Measurements from ENCODE around the gene UBLCP1. TPM values are rescaled to one million over a fixed set of nuclear protein-coding genes. Genes with fewer than 3 reads are reported as not detected.

Gene UBLCP1
- total RNA-seq, 4 donors from 2014 or later, result 7.4 to 39.0 (median 21.6) TPM

- H3K9me3 ChIP-seq, result no peaks in the 10 kb centered on the region
- no peak for DNase-seq
- H3K27me3 ChIP-seq, result no peaks in the 10 kb centered on the region
Observed at GRCh38 chr5:159316519-159317383, 53.7 kb downstream of the UBLCP1 start.

DNA sequence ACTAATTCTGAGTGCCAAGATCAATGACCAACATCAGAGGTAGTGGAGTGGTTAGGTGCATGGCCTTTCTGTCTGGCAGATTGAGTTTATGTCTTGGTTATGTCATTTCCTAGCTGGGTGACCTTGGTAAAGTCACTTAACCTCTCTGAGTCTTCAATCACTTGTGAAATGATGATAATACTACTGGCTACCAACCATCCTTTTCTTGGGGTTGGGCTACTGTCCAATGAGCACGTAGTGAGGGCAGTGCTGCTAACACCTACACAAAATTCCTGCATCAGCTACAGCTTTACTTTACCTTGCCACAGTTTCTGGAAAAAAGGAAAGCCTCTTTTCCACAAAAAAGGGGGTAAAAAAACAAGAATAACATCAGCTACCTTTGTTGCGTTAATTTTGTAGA lies 54.8 kb downstream of the UBLCP1 start:
- H3K4me1 ChIP-seq, result no peaks in the 10 kb centered on the region
- no peak for DNase-seq
- TF ChIP-seq, protein P1, sequence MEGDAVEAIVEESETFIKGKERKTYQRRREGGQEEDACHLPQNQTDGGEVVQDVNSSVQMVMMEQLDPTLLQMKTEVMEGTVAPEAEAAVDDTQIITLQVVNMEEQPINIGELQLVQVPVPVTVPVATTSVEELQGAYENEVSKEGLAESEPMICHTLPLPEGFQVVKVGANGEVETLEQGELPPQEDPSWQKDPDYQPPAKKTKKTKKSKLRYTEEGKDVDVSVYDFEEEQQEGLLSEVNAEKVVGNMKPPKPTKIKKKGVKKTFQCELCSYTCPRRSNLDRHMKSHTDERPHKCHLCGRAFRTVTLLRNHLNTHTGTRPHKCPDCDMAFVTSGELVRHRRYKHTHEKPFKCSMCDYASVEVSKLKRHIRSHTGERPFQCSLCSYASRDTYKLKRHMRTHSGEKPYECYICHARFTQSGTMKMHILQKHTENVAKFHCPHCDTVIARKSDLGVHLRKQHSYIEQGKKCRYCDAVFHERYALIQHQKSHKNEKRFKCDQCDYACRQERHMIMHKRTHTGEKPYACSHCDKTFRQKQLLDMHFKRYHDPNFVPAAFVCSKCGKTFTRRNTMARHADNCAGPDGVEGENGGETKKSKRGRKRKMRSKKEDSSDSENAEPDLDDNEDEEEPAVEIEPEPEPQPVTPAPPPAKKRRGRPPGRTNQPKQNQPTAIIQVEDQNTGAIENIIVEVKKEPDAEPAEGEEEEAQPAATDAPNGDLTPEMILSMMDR (IDR thresholded peaks at IDR 0.05), result no peak
- TF ChIP-seq POLR2A (IDR thresholded peaks at IDR 0.05), result no peak
- H3K27ac ChIP-seq, result no peak overlapping the region
- intact Hi-C loops (cut with DNase I; ENCODE audit: low total_unique reads), result no loop called here
- no peak overlapping the region for H3K4me3 ChIP-seq
- H3K36me3 ChIP-seq, result no peaks in the 10 kb centered on the region
- H3K9me3 ChIP-seq, result no peaks in the 10 kb centered on the region
- no peaks in the 10 kb centered on the region for H3K27me3 ChIP-seq

More at GRCh38 chr5:159316519-159317383, 53.7 kb downstream of the UBLCP1 start:
- Histone ChIP-seq H3K4me1 (no peaks in the 10 kb centered on the region), H3K4me3 (no peak overlapping the region), H3K36me3 (no peaks in the 10 kb centered on the region), H3K27ac (no peak overlapping the region)
- intact Hi-C loops (cut with DNase I; ENCODE audit: low total_unique reads), result no loop called here
- no peak for TF ChIP-seq POLR2A (IDR thresholded peaks at IDR 0.05)
- TF ChIP-seq, protein P1 (IDR thresholded peaks at IDR 0.05), result peak; percentile 10 to 46 (median 28)

DNA sequence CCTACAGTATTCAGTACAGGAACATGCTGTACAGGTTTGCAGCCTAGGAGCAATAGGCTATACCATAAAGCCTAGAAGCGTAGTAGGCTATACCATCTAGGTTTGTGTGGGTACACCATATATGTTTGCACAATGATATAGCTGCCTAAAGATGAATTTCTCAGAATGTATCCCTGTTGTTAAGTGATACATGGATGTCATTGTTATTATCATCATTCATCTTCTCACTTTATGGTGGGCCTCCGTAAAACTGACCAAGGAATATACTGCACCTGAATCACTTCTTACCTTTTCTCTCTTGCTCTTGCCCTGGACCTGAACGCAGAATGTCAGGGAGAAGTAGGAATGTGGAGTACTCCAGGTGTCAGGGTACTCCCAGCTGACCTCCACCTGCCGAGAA lies 55.4 kb downstream of the UBLCP1 start:
- H3K4me3 ChIP-seq, result no peak overlapping the region
- H3K27me3 ChIP-seq, result no peaks in the 10 kb centered on the region
- H3K27ac ChIP-seq, result no peak overlapping the region
- no peak for TF ChIP-seq POLR2A (IDR thresholded peaks at IDR 0.05)
- TF ChIP-seq, protein P1 (IDR thresholded peaks at IDR 0.05), result no peak
- H3K36me3 ChIP-seq, result no peaks in the 10 kb centered on the region
- H3K9me3 ChIP-seq, result no peaks in the 10 kb centered on the region
- DNase-seq, result no peak
- no peaks in the 10 kb centered on the region for H3K4me1 ChIP-seq
- intact Hi-C loops (cut with DNase I; ENCODE audit: low total_unique reads), result no loop called here

- TF ChIP-seq, protein P1 (IDR thresholded peaks at IDR 0.05), result no peak
- TF ChIP-seq POLR2A (IDR thresholded peaks at IDR 0.05), result no peak
- H3K4me3 ChIP-seq, result no peak overlapping the region
- H3K36me3 ChIP-seq, result no peaks in the 10 kb centered on the region
- H3K4me1 ChIP-seq, result no peaks in the 10 kb centered on the region
- H3K27me3 ChIP-seq, result no peaks in the 10 kb centered on the region
- H3K9me3 ChIP-seq, result no peaks in the 10 kb centered on the region
- no peak overlapping the region for H3K27ac ChIP-seq
- intact Hi-C loops (cut with DNase I; ENCODE audit: low total_unique reads), result no loop called here
- DNase-seq, result no peak
Observed at GRCh38 chr5:159319363-159319762, 56.3 kb downstream of the UBLCP1 start.

GRCh38 chr5:159319832-159320231 lies 56.7 kb downstream of the UBLCP1 start:
- Histone ChIP-seq H3K27me3 (no peaks in the 10 kb centered on the region), H3K36me3 (no peaks in the 10 kb centered on the region), H3K9me3 (no peaks in the 10 kb centered on the region), H3K4me3 (no peak overlapping the region), H3K27ac (no peak overlapping the region), H3K4me1 (no peaks in the 10 kb centered on the region)
- TF ChIP-seq, protein P1 (IDR thresholded peaks at IDR 0.05), result no peak
- TF ChIP-seq POLR2A (IDR thresholded peaks at IDR 0.05), result no peak
- DNase-seq, result no peak
- intact Hi-C loops (cut with DNase I; ENCODE audit: low total_unique reads), result no loop called here
